GM13976 (cell line): ENCODE measurements around the gene TMUB2.

Experiments
- DNase-seq: peaks from one replicate; pipeline ENCODE4 v3.0.0; 2012; ENCODE audit warnings: low spot score
- CTCF ChIP-seq: IDR thresholded peaks from 2 replicates; pipeline ENCODE4 v1.5.1; 2012; ENCODE audit warnings: borderline replicate concordance, mild to moderate bottlenecking; ENCODE audit not compliant: insufficient read depth; ENCODE audit errors: extremely low read depth, missing control alignments, control extremely low read depth
- in situ Hi-C: fragments of 300-500 bp; cut with MboI; formaldehyde crosslinking; loops from one replicate; pipeline ENCODE4 v1.12.0; 2022; ENCODE audit warnings: low sequenced_read_pairs, mixed read lengths, inconsistent platforms; ENCODE audit not compliant: unreplicated experiment

Gene TMUB2

DNA sequence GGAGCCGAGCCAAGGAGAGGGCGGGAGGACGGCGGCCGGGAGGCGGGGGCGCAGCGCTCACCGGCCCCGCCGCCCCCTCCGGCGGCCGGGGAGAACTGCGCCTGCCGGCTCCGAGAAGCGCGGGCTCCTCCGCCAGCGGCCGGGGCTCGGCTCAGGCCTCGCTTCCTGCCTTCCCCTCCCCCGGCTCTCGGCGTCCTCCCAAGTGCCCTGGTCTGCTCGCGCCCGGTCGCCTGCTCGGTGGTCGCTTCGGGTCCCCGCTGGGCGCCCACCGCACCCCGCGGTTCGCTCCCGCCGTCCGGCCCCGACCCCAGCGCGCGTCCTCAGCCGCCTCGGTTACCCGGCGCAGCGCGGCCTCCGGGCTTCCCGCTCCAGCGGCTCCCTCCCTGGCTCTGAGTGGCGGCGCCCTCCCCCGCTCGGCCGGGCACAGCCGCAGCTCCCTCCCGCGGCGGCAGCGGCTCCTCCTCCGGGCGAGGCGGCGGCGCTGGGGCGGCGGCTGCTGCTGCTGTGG, 32.4 kb downstream of the TMUB2 start:
- in situ Hi-C loops = loop anchor here (25.0 kb wide), 1 partner anchor 293 kb away; the partner anchor contains the start of gene GPATCH8
- peak; percentile 83 for DNase-seq
- peak; percentile 30 for TF ChIP-seq CTCF

DNA sequence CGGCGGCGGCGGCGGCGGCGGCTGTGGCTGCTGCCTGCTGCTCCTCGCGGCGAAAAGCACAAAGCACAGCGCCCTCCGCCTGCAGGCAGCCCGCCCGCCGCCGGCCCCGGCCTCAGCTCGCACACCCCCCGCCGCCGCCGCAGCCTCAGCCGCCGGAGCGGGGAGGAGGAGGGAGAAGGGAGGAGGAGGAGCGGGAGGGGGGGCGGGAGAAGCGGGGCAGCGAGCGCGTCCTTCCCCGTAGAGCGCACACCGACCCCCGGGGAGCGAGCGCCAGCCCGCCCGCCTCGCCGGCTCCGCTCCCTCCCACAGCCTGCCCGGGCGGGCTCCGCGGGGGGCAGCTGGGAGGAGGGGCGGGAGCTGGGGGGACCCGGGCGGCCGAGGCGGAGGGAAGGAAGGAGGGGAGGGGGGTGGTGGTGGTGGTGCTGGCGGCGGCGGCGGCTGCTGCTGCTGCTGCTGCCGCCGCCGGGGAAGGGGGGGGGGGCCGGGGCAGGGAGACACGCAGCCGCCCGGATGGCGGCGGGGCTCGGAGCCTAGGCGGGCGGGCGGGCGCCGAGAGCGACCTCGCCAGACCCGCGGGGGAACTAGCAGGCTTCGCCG, 32.9 kb downstream of the TMUB2 start, which contains the start of gene UBTF:
Gene UBTF (minus strand): TSS at position 60 of the 597 bp plus-strand sequence. CDS start 1,446 bp downstream, outside the sequence.
- DNase-seq = peak; percentile 72
- in situ Hi-C loops = loop anchor here (25.0 kb wide), 1 partner anchor 293 kb away; the partner anchor contains the start of gene GPATCH8
- peak; percentile 19 for TF ChIP-seq CTCF

DNA sequence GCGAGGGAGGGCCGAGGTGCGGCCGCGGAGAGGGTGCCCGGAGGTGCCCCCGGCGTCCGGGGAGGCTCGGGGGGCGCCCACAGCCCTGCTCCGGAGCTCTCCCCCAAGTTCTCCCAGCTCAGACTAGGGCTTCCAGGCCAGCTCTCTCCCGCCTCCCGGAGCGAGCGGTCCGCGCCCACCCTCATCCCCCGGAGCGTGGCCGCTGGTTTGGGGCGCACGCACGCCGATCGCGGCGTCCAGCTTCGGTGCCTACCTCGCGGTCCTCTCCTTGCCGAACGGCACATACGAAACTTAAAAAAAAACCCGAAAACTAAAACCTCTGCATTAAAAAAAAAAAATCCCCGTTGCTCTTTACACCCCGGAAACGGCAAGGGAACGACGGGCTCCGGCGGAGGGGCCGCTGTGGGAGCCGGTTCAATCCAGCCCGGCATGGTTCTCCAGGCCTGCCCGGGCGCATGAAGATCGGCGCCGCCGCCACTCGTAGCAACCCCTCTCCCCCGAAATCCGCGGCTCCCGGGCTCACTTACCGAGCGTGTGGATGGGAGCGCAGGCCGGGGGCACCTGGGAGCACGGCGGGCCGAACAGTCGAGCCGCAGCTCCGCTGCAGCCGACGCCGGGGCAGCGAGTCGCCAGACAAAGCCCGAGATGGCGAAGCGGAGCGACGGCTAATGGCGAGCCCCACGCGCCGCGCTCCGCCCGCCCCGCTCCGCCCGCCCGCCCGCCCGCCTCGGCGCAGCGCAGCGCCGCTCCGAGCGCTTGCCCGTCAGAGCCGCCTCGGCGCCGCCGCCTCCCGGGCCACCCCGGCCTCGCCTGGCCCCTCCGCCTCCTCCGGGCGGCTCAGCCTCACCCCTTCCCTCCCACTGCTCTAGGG, 33.7 kb downstream of the TMUB2 start:
- in situ Hi-C loops = loop anchor here (25.0 kb wide), 1 partner anchor 292 kb away; the partner anchor contains the start of gene GPATCH8
- peak; percentile 77 for DNase-seq
- no peak for TF ChIP-seq CTCF

DNA sequence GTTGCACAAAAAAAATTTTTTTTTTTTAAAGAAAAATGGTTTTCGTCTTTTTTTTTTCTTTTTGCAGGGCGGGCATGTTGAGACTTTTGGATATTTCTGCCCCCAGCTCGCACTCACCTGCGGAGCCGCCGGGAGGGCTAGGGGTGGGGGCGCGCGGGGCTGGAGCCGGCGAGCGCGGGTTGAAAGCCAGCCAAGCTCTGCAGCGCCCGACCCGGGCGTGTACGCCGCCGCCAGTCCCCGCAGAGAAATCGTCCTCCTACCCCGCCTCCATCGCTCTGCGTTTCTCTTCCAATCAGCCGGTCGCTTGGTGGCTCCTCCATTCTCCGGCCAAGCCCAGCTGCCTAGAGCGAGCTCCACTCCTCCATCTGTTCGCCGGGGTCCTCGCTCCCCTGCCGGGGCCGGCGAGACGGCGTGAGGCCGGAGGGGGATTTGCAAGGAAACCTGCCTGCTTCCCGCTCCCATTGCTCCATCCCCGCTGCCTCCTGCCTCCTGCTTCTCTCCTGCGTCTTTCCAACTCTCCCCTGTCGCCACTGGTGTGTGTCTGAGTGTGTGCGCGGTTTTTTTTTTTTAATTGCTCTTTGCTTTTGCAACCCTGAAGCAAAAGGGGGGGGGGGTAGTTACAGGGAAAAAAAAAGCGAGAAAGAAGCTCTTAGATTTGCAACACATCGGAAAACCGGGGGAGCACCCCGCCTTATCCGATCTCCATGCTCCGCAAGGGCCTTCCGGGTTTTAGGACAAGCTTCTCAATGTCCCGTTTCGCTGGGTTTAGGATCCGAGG, 34.5 kb downstream of the TMUB2 start:
- DNase-seq = peak; percentile 84
- in situ Hi-C loops = loop anchor here (25.0 kb wide), 1 partner anchor 291 kb away; the partner anchor contains the start of gene GPATCH8
- no peak for TF ChIP-seq CTCF

DNA sequence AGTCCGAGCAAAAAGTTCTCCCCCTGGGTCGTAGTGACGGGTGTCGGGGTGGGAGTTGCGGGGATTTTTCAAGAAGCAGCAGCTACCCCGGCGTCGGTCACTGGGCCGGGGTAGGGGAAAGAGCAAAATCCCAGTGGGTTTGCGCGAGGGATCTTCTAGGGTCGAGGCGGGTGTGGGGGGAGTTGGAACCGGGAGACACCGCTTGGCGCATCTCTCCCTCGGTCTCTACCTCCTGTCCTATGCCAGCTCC, 35.0 kb downstream of the TMUB2 start:
- peak; percentile 50 for DNase-seq
- in situ Hi-C loops = loop anchor here (25.0 kb wide), 1 partner anchor 291 kb away; the partner anchor contains the start of gene GPATCH8
- no peak for TF ChIP-seq CTCF
